HepG2 (cell line): ENCODE results near the gene UTRN. TPM values are rescaled to one million over a fixed set of nuclear protein-coding genes. Genes with fewer than 3 reads are reported as not detected.

Source experiments
- AKAP8 ChIP-seq: sonication (generic); formaldehyde crosslinking; IDR thresholded peaks from 2 replicates; pipeline ENCODE4 v1.5.1; 2020; ENCODE audit warnings: mild to moderate bottlenecking, missing genetic modification reagents
- BORCS8-MEF2B ChIP-seq: sonication (generic); formaldehyde crosslinking; IDR thresholded peaks from 2 replicates; pipeline ENCODE4 v1.8.0; 2022; ENCODE audit warnings: mild to moderate bottlenecking, missing genetic modification reagents
- CHD4 ChIP-seq: fragments of 200-600 bp; sonication (generic); IDR thresholded peaks from 2 replicates; pipeline ENCODE4 v1.7.0; 2017; ENCODE audit warnings: mild to moderate bottlenecking, low read length, borderline replicate concordance
- ETV5 ChIP-seq: IDR thresholded peaks from 2 replicates; pipeline ENCODE4 v1.6.1; 2018; ENCODE audit warnings: missing biosample characterization, missing genetic modification reagents, inconsistent platforms, borderline replicate concordance
- GPN1 ChIP-seq: sonication (generic); formaldehyde crosslinking; IDR thresholded peaks from 2 replicates; pipeline ENCODE4 v1.5.1; 2020; ENCODE audit warnings: missing genetic modification reagents, borderline replicate concordance
- HES4 ChIP-seq: sonication (generic); formaldehyde crosslinking; IDR thresholded peaks from 2 replicates; pipeline ENCODE4 v1.9.0; 2021; ENCODE audit warnings: mild to moderate bottlenecking, missing genetic modification reagents, borderline replicate concordance
- KDM5A ChIP-seq: fragments of 200-600 bp; sonication (generic); IDR thresholded peaks from 2 replicates; pipeline ENCODE4 v1.7.0; 2018; ENCODE audit warnings: antibody characterized with exemption, mild to moderate bottlenecking, low read length, borderline replicate concordance
- MLLT10 ChIP-seq: sonication (generic); formaldehyde crosslinking; IDR thresholded peaks from 2 replicates; pipeline ENCODE4 v1.4.0; 2020; ENCODE audit warnings: missing genetic modification reagents
- MTF2 ChIP-seq: sonication (generic); formaldehyde crosslinking; IDR thresholded peaks from 2 replicates; pipeline ENCODE4 v1.5.0; 2020; ENCODE audit warnings: missing genetic modification reagents, borderline replicate concordance
- MZF1 ChIP-seq: sonication (generic); formaldehyde crosslinking; IDR thresholded peaks from 2 replicates; pipeline ENCODE4 v1.8.1; 2023; ENCODE audit warnings: mild to moderate bottlenecking, missing genetic modification reagents, borderline replicate concordance
- PRMT3 ChIP-seq: sonication (generic); formaldehyde crosslinking; IDR thresholded peaks from 2 replicates; pipeline ENCODE4 v1.8.1; 2022; ENCODE audit warnings: low read depth, mild to moderate bottlenecking, moderate library complexity, missing genetic modification reagents, borderline replicate concordance
- RARG ChIP-seq: sonication (generic); formaldehyde crosslinking; IDR thresholded peaks from 2 replicates; pipeline ENCODE4 v1.4.0; 2020; ENCODE audit warnings: low read depth, mild to moderate bottlenecking, missing genetic modification reagents
- ZMYM2 ChIP-seq: sonication (generic); formaldehyde crosslinking; IDR thresholded peaks from 2 replicates; pipeline ENCODE4 v1.8.0; 2022; ENCODE audit warnings: mild to moderate bottlenecking, missing genetic modification reagents
- ZNF232 ChIP-seq: sonication (generic); formaldehyde crosslinking; IDR thresholded peaks from 2 replicates; pipeline ENCODE4 v1.4.0; 2020; ENCODE audit warnings: missing genetic modification reagents, borderline replicate concordance
- ZNF674 ChIP-seq: sonication (generic); formaldehyde crosslinking; IDR thresholded peaks from 2 replicates; pipeline ENCODE4 v1.5.0; 2020; ENCODE audit warnings: low read depth, mild to moderate bottlenecking, missing genetic modification reagents
- ZNF746 ChIP-seq: sonication (generic); formaldehyde crosslinking; IDR thresholded peaks from 2 replicates; pipeline ENCODE4 v1.8.0; 2022; ENCODE audit warnings: mild to moderate bottlenecking, missing genetic modification reagents
- polyA plus RNA-seq, 8 experiments: library from polyadenylated mRNA; depleted of rRNA in 3 of 8; stranded (reverse) in 7 of 8; unstranded in 1 of 8; fragments of >200 nt; fragmentation: Illumina TruSeq in 4 of 8; extraction: Trizol in 4 of 8; gene quantifications; 2 replicates each; pipeline versions ENCODE4 v1.2.1 to v1.2.3, GENCODE V29; 2011 to 2016; ENCODE audit warnings: low read depth in 4 of 8, missing spikeins in 1 of 8, mixed read lengths in 1 of 8; ENCODE audit not compliant: insufficient read depth in 1 of 8
- total RNA-seq, 5 experiments: library from RNA; depleted of rRNA; stranded (reverse); fragments of >200 nt; fragmentation: Illumina TruSeq; extraction: Trizol; gene quantifications; 2 replicates each; pipeline ENCODE4 v1.2.3, GENCODE V29; 2016; ENCODE audit warnings: low read depth in 1 of 5
- TF ChIP-seq, protein P1 (sequence below): sonication (generic); formaldehyde crosslinking; IDR thresholded peaks from 2 replicates; pipeline ENCODE4 v1.4.0; 2020; ENCODE audit warnings: missing genetic modification reagents
- TF ChIP-seq, protein P2 (sequence below): sonication (generic); formaldehyde crosslinking; IDR thresholded peaks from 2 replicates; pipeline ENCODE4 v1.5.0; 2020; ENCODE audit warnings: missing genetic modification reagents
- TF ChIP-seq, protein P3 (sequence below): sonication (generic); formaldehyde crosslinking; IDR thresholded peaks from 2 replicates; pipeline ENCODE4 v1.8.0; 2023; ENCODE audit warnings: mild to moderate bottlenecking, missing genetic modification reagents
- TF ChIP-seq, protein P4 (sequence below): sonication (generic); formaldehyde crosslinking; IDR thresholded peaks from 2 replicates; pipeline ENCODE4 v1.4.0; 2020; ENCODE audit warnings: missing genetic modification reagents, borderline replicate concordance

The UTRN gene
- total and polyA plus RNA-seq, 2 of the 13 experiments (the other 11 are each of a cell fraction or from before 2014, with no cell fraction given): 102 to 116 TPM

DNA sequence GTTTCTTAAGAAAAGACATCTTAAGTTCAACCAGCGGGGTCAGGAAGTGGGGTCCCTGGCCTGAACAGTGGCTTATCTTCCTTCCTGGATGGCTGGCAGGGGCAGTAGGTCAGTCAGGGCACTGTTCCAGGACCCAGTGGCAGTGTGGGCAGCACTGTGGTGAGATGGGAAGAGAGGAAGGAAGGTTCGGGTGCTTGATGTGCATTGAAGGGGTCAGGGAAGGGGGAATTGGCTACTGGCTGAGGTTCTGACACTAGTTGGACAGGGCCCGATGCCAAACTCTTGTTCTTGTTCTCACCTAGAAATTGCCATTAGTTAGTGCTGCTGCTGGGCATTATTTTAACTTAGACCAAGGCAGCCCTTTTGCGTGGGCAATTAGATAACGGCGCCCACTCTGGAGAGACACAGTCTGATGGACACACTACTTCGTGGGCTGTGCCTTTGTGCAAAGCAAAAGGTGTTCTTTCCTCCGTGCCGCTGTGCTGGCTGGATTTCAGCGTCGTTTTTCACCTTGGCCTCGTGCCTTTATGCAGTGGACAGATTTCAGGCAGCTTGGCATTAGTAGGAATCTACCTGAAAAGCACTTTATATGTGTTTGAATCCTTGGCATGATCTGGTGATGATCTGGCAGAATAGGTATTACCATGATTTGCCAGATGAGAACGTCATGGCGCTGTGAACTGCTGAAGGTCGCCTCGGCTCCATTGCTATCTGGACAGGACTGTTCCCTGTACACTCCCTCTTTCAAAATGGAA lies 30.3 kb downstream of the UTRN start (continued):
- TF ChIP-seq ZMYM2 (CRISPR knock-in tag): no peak
- TF ChIP-seq GPN1: no peak
- TF ChIP-seq MLLT10 (CRISPR knock-in tag): no peak
- no peak for TF ChIP-seq ZNF232 (CRISPR knock-in tag)
- TF ChIP-seq, protein P1, sequence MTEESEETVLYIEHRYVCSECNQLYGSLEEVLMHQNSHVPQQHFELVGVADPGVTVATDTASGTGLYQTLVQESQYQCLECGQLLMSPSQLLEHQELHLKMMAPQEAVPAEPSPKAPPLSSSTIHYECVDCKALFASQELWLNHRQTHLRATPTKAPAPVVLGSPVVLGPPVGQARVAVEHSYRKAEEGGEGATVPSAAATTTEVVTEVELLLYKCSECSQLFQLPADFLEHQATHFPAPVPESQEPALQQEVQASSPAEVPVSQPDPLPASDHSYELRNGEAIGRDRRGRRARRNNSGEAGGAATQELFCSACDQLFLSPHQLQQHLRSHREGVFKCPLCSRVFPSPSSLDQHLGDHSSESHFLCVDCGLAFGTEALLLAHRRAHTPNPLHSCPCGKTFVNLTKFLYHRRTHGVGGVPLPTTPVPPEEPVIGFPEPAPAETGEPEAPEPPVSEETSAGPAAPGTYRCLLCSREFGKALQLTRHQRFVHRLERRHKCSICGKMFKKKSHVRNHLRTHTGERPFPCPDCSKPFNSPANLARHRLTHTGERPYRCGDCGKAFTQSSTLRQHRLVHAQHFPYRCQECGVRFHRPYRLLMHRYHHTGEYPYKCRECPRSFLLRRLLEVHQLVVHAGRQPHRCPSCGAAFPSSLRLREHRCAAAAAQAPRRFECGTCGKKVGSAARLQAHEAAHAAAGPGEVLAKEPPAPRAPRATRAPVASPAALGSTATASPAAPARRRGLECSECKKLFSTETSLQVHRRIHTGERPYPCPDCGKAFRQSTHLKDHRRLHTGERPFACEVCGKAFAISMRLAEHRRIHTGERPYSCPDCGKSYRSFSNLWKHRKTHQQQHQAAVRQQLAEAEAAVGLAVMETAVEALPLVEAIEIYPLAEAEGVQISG: no peak
- no peak for TF ChIP-seq ZNF746 (CRISPR knock-in tag)
- TF ChIP-seq PRMT3: no peak
- TF ChIP-seq AKAP8 (CRISPR knock-in tag): no peak
- no peak for TF ChIP-seq ZNF674 (CRISPR knock-in tag)
- TF ChIP-seq HES4 (CRISPR knock-in tag): 0 out of 2 replicates have a peak, but pooled peaks have one; percentile 66
- TF ChIP-seq KDM5A: no peak
- TF ChIP-seq ETV5 (CRISPR knock-in tag): no peak
- TF ChIP-seq, protein P2, sequence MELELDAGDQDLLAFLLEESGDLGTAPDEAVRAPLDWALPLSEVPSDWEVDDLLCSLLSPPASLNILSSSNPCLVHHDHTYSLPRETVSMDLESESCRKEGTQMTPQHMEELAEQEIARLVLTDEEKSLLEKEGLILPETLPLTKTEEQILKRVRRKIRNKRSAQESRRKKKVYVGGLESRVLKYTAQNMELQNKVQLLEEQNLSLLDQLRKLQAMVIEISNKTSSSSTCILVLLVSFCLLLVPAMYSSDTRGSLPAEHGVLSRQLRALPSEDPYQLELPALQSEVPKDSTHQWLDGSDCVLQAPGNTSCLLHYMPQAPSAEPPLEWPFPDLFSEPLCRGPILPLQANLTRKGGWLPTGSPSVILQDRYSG: no peak
- TF ChIP-seq, protein P3, sequence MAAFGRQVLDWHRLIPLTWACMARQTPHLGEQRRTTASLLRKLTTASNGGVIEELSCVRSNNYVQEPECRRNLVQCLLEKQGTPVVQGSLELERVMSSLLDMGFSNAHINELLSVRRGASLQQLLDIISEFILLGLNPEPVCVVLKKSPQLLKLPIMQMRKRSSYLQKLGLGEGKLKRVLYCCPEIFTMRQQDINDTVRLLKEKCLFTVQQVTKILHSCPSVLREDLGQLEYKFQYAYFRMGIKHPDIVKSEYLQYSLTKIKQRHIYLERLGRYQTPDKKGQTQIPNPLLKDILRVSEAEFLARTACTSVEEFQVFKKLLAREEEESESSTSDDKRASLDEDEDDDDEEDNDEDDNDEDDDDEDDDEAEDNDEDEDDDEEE: 0 out of 2 replicates have a peak, but pooled peaks have one; percentile 55
- TF ChIP-seq CHD4: no peak
- TF ChIP-seq, protein P4, sequence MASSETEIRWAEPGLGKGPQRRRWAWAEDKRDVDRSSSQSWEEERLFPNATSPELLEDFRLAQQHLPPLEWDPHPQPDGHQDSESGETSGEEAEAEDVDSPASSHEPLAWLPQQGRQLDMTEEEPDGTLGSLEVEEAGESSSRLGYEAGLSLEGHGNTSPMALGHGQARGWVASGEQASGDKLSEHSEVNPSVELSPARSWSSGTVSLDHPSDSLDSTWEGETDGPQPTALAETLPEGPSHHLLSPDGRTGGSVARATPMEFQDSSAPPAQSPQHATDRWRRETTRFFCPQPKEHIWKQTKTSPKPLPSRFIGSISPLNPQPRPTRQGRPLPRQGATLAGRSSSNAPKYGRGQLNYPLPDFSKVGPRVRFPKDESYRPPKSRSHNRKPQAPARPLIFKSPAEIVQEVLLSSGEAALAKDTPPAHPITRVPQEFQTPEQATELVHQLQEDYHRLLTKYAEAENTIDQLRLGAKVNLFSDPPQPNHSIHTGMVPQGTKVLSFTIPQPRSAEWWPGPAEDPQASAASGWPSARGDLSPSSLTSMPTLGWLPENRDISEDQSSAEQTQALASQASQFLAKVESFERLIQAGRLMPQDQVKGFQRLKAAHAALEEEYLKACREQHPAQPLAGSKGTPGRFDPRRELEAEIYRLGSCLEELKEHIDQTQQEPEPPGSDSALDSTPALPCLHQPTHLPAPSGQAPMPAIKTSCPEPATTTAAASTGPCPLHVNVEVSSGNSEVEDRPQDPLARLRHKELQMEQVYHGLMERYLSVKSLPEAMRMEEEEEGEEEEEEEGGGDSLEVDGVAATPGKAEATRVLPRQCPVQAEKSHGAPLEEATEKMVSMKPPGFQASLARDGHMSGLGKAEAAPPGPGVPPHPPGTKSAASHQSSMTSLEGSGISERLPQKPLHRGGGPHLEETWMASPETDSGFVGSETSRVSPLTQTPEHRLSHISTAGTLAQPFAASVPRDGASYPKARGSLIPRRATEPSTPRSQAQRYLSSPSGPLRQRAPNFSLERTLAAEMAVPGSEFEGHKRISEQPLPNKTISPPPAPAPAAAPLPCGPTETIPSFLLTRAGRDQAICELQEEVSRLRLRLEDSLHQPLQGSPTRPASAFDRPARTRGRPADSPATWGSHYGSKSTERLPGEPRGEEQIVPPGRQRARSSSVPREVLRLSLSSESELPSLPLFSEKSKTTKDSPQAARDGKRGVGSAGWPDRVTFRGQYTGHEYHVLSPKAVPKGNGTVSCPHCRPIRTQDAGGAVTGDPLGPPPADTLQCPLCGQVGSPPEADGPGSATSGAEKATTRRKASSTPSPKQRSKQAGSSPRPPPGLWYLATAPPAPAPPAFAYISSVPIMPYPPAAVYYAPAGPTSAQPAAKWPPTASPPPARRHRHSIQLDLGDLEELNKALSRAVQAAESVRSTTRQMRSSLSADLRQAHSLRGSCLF: no peak
- no peak for TF ChIP-seq MZF1 (CRISPR knock-in tag)
- TF ChIP-seq BORCS8-MEF2B (CRISPR knock-in tag): peak; percentile 47; the same call in 1 of the 2 replicates
- TF ChIP-seq RARG (CRISPR knock-in tag): no peak
- no peak for TF ChIP-seq MTF2 (CRISPR knock-in tag)
